Breast epithelium (tissue), 4 donors: ENCODE measurements around the gene PDS5A. TPM values are rescaled to one million over a fixed set of nuclear protein-coding genes. Genes with fewer than 3 reads are reported as not detected.
"Not testable (repeated sequence)": the region's sequence is repeated elsewhere in the genome, so short reads cannot be mapped to it uniquely, and the experiment has no call there.

Experiments used
- DNase-seq, 2 donors: peaks; one replicate each; pipeline ENCODE4 v3.0.0-alpha.2; 2019; ENCODE audit warnings: low spot score in 2 of 2
- H3K27ac ChIP-seq, 2 donors: fragments of 200-600 bp; sonication (generic) in 1 of 2; one replicate each; pipeline ENCODE4 v1.5.1; 2016 to 2019; ENCODE audit warnings: mild to moderate bottlenecking in 1 of 2
- H3K27me3 ChIP-seq, 2 donors: fragments of 200-600 bp; sonication (generic) in 1 of 2; one replicate each; pipeline versions ENCODE4 v1.5.1 to v1.6.0; 2017 to 2019; ENCODE audit warnings: control low read depth in 1 of 2, mild to moderate bottlenecking in 1 of 2
- H3K36me3 ChIP-seq: fragments of 200-600 bp; one replicate; pipeline ENCODE4 v1.5.1; 2019
- H3K4me1 ChIP-seq, 2 donors: fragments of 200-600 bp; sonication (generic); one replicate each; pipeline ENCODE4 v1.5.1; 2016 to 2019; ENCODE audit warnings: control low read depth in 1 of 2
- H3K4me3 ChIP-seq, 3 donors: fragments of 200-600 bp; sonication (generic); 1 replicate in 2 of 3; 2 replicates in 1 of 3; pipeline ENCODE4 v1.5.1; 2016 to 2019; ENCODE audit warnings: mild to moderate bottlenecking in 3 of 3, moderate library complexity in 2 of 3
- H3K9me3 ChIP-seq, 2 donors: fragments of 200-600 bp; sonication (generic) in 1 of 2; one replicate each; pipeline ENCODE4 v1.5.1; 2016 to 2019; ENCODE audit warnings: control low read depth in 1 of 2
- POLR2A ChIP-seq: fragments of 450-650 bp; IDR thresholded peaks from one replicate; pipeline ENCODE4 v1.6.1; 2016; ENCODE audit warnings: antibody characterized with exemption, mild to moderate bottlenecking, moderate library complexity
- POLR2AphosphoS5 ChIP-seq, 3 donors: sonication (generic); formaldehyde crosslinking; IDR thresholded peaks; one replicate each; pipeline ENCODE4 v1.6.1; 2017; ENCODE audit warnings: antibody characterized with exemption in 3 of 3
- intact Hi-C: fragments of 100-400 bp; cut with DNase I; formaldehyde crosslinking; loops from one replicate; pipeline ENCODE4 v1.15.1; 2023; ENCODE audit warnings: low total_unique reads
- total RNA-seq, 3 donors: library from RNA; depleted of rRNA; stranded (reverse); fragments of >200 nt; gene quantifications; one replicate each; pipeline ENCODE4 v1.1.0, GENCODE V29; 2016
- TF ChIP-seq, protein P1 (sequence below), 3 donors: fragments of 450-650 bp; IDR thresholded peaks; one replicate each; pipeline ENCODE4 v1.5.1; 2016 to 2017; ENCODE audit warnings: antibody characterized with exemption in 3 of 3, mild to moderate bottlenecking in 3 of 3, moderate library complexity in 3 of 3

The PDS5A gene
- total RNA-seq, 3 donors from 2014 or later, result 69.9 to 106 (median 82.9) TPM

DNA sequence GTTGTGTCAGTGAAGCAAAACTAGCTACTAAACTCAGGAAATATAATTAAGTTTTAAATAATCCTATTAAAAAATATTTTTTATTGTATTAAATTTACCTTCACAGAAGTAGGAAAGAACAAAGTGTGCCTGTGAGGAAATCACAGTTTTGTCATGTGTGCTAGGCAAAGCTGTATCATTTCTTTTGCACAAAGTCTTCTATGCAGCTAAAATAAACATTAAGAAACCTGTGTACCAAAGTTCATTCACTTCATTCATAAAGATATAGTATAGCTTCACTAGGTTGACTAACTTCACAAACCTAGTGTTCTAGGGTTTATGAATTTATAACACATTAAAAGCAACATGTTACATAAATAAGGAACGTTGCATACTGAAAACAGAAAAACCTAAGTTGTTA, 131.0 kb downstream of the PDS5A start:
- intact Hi-C loops, result no loop called here
- H3K4me3 ChIP-seq, result no peak overlapping the region
- DNase-seq, result no peak
- no peaks in the 10 kb centered on the region for H3K36me3 ChIP-seq
- no peaks in the 10 kb centered on the region for H3K9me3 ChIP-seq
- H3K27ac ChIP-seq, result no peak overlapping the region
- no peaks in the 10 kb centered on the region for H3K27me3 ChIP-seq
- no peak for TF ChIP-seq POLR2A
- TF ChIP-seq, protein P1, sequence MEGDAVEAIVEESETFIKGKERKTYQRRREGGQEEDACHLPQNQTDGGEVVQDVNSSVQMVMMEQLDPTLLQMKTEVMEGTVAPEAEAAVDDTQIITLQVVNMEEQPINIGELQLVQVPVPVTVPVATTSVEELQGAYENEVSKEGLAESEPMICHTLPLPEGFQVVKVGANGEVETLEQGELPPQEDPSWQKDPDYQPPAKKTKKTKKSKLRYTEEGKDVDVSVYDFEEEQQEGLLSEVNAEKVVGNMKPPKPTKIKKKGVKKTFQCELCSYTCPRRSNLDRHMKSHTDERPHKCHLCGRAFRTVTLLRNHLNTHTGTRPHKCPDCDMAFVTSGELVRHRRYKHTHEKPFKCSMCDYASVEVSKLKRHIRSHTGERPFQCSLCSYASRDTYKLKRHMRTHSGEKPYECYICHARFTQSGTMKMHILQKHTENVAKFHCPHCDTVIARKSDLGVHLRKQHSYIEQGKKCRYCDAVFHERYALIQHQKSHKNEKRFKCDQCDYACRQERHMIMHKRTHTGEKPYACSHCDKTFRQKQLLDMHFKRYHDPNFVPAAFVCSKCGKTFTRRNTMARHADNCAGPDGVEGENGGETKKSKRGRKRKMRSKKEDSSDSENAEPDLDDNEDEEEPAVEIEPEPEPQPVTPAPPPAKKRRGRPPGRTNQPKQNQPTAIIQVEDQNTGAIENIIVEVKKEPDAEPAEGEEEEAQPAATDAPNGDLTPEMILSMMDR (IDR thresholded peaks at IDR 0.05), result no peak
- TF ChIP-seq POLR2AphosphoS5 (IDR thresholded peaks at IDR 0.05), result no peak
- no peaks in the 10 kb centered on the region for H3K4me1 ChIP-seq

DNA sequence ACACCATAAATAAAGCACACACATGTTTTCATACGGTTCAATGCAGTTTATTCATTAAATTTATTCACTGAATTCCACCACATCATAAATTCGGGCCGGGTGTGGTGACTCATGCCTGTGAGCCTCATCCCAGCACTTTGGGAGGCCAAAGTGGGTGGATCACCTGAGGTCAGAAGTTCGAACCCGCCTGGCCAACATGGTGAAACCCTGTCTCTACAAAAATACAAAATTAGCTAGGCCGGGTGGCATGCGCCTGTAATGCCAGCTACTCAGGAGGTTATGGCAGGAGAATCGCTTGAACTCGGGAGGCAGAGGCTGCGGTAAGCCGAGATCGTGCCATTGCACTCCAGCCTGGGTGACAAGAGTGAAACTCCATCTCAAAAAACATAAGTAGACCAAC, 131.6 kb downstream of the PDS5A start:
- Histone ChIP-seq H3K36me3 (no peaks in the 10 kb centered on the region), H3K27me3 (no peaks in the 10 kb centered on the region), H3K27ac (no peak overlapping the region), H3K4me1 (no peaks in the 10 kb centered on the region), H3K9me3 (no peaks in the 10 kb centered on the region), H3K4me3 (no peak overlapping the region)
- no peak for TF ChIP-seq POLR2A
- TF ChIP-seq POLR2AphosphoS5 (IDR thresholded peaks at IDR 0.05), result no peak
- TF ChIP-seq, protein P1 (IDR thresholded peaks at IDR 0.05), result no peak
- no peak for DNase-seq
- intact Hi-C loops, result no loop called here

DNA sequence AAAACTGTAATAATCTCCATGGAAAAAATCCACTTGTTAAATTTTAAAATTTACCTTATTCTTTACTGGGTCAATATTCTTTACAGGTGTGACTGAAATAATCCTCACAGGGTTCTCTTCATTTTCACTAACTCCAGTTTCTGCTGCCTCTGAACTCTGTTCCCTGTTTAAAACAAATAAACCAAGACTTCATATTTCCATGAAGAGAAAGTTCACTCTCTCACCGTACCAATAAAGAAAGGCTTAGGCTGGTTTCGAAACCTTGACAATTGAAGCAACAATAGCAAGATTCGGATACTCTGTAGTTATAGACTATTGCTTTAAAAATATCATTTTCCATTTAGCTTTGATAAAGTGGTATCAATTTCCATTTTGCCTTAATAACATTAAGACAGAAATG, 135.8 kb downstream of the PDS5A start:
- Histone ChIP-seq H3K4me1 (no peaks in the 10 kb centered on the region), H3K36me3 (no peaks in the 10 kb centered on the region), H3K4me3 (no peak overlapping the region), H3K27ac (no peak overlapping the region), H3K27me3 (no peaks in the 10 kb centered on the region), H3K9me3 (no peaks in the 10 kb centered on the region)
- DNase-seq, result no peak
- intact Hi-C loops, result no loop called here
- TF ChIP-seq, protein P1 (IDR thresholded peaks at IDR 0.05), result no peak
- no peak for TF ChIP-seq POLR2A
- no peak for TF ChIP-seq POLR2AphosphoS5 (IDR thresholded peaks at IDR 0.05)

DNA sequence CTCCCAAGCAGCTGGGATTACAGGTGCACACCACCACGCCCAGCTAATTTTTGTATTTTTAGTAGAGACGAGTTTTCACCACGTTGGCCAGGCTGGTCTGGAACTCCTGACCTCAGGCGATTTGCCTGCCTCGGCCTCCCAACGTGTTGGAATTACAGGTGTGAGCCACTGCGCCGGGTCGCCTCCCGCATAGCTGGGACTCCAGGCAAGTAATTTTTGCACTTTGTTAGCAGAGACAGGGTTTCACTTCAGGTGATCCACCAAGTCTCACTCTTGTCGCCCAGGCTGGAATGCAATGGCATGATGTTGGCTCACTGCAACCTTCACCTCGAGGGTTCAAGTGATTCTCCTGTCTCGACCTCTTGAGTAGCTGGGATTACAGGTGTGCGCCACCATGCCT, 137.2 kb downstream of the PDS5A start:
- DNase-seq, H3K36me3 ChIP-seq: not testable (repeated sequence)

DNA sequence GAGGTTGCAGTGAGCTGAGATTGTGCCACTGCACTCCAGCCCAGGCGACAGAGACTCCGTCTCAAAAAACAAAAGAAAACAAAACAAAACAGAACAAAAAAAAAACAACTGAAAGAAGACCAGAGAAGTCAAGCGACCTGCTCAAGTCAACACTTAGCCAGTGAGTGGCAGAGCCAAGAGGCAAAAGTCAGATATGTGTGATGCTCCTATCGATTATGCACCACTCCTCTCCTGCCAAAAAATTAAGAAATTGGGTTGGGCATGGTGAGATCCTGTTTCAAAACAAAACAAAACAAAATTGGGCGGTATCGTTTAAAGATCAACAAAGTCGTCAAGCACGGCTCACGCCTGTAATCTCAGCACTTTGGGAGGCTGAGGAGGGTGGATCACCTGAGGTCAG, 137.7 kb downstream of the PDS5A start:
- Histone ChIP-seq H3K9me3 (no peaks in the 10 kb centered on the region), H3K27me3 (no peaks in the 10 kb centered on the region), H3K4me3 (no peak overlapping the region), H3K36me3 (no peaks in the 10 kb centered on the region), H3K27ac (no peak overlapping the region), H3K4me1 (no peaks in the 10 kb centered on the region)
- TF ChIP-seq, protein P1 (IDR thresholded peaks at IDR 0.05), result no peak
- no peak for TF ChIP-seq POLR2A
- intact Hi-C loops, result no loop called here
- no peak for DNase-seq

More for the DNA sequence above, 137.2 kb downstream of the PDS5A start:
- H3K27me3 ChIP-seq, H3K4me1 ChIP-seq, H3K9me3 ChIP-seq, H3K4me3 ChIP-seq, intact Hi-C loops, H3K27ac ChIP-seq: not testable (repeated sequence)

DNA sequence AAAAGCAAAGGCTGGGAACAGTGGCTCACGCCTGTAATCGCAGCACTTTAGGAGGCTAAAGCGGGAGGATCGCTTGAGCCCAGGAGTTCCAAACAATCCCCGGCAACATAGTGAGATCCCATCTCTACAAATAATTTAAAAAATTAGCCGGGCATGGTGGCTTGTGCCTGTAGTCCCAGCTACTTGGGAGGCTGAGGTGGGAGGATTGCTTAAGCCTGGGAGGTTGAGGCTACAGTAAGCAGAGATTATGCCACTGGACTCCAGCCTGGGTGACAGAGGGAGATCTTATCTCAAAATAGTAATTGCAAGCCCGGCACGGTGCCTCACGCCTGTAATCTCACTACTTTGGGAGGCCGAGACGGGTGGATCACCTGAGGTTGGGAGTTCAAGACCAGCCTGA, 139.3 kb downstream of the PDS5A start:
- not testable (repeated sequence) for H3K27me3 ChIP-seq, H3K4me1 ChIP-seq, DNase-seq, H3K27ac ChIP-seq, H3K36me3 ChIP-seq, H3K4me3 ChIP-seq, H3K9me3 ChIP-seq
- intact Hi-C loops, result loop anchor here (5.0 kb wide), 1 partner anchor 601 kb away; no protein-coding TSS in a partner anchor
